Measurements from ENCODE around the gene SPIN1. TPM values are rescaled to one million over a fixed set of nuclear protein-coding genes. Genes with fewer than 3 reads are reported as not detected.
"Not testable (repeated sequence)": the region's sequence is repeated elsewhere in the genome, so short reads cannot be mapped to it uniquely, and the experiment has no call there.

Gene SPIN1
- polyA plus RNA-seq: 83.0 TPM
- long read RNA-seq, donor 1, full-length matches to known transcripts: 5 of 5 reads
- long read RNA-seq, donor 1, partial matches to known transcripts: 0 of 5 reads
- long read RNA-seq, donor 1, other reads (novel, unspliced or antisense): 0 of 5 reads
- long read RNA-seq, donor 2, full-length matches to known transcripts: 24 of 37 reads
- long read RNA-seq, donor 2, partial matches to known transcripts: 13 of 37 reads
- long read RNA-seq, donor 2, other reads (novel, unspliced or antisense): 0 of 37 reads
- long read RNA-seq, donor 3: 0 reads
- long read RNA-seq, donor 4, full-length matches to known transcripts: 1 of 1 reads
- long read RNA-seq, donor 4, partial matches to known transcripts: 0 of 1 reads
- long read RNA-seq, donor 4, other reads (novel, unspliced or antisense): 0 of 1 reads
- long read RNA-seq, donor 5, full-length matches to known transcripts: 15 of 15 reads
- long read RNA-seq, donor 5, partial matches to known transcripts: 0 of 15 reads
- long read RNA-seq, donor 5, other reads (novel, unspliced or antisense): 0 of 15 reads
- long read RNA-seq, donor 6, full-length matches to known transcripts: 16 of 35 reads
- long read RNA-seq, donor 6, partial matches to known transcripts: 19 of 35 reads
- long read RNA-seq, donor 6, other reads (novel, unspliced or antisense): 0 of 35 reads
- long read RNA-seq, donor 7, full-length matches to known transcripts: 5 of 10 reads
- long read RNA-seq, donor 7, partial matches to known transcripts: 5 of 10 reads
- long read RNA-seq, donor 7, other reads (novel, unspliced or antisense): 0 of 10 reads
- long read RNA-seq, donor 8, full-length matches to known transcripts: 23 of 31 reads
- long read RNA-seq, donor 8, partial matches to known transcripts: 8 of 31 reads
- long read RNA-seq, donor 8, other reads (novel, unspliced or antisense): 0 of 31 reads
- long read RNA-seq, donor 9, full-length matches to known transcripts: 11 of 11 reads
- long read RNA-seq, donor 9, partial matches to known transcripts: 0 of 11 reads
- long read RNA-seq, donor 9, other reads (novel, unspliced or antisense): 0 of 11 reads
- long read RNA-seq, donor 10, full-length matches to known transcripts: 7 of 12 reads
- long read RNA-seq, donor 10, partial matches to known transcripts: 0 of 12 reads
- long read RNA-seq, donor 10, other reads (novel, unspliced or antisense): 5 of 12 reads
- long read RNA-seq, donor 11, full-length matches to known transcripts: 8 of 45 reads
- long read RNA-seq, donor 11, partial matches to known transcripts: 37 of 45 reads
- long read RNA-seq, donor 11, other reads (novel, unspliced or antisense): 0 of 45 reads

GRCh38 chr9:88388203-88388885 lies at the start of gene SPIN1:
TSS of gene SPIN1 (plus strand) at chr9:88388444. CDS start at chr9:88426540, 38,096 bp downstream.
- peak within 1 kb of the TSS; percentile 85 for H3K4me3 ChIP-seq (ENCODE audit: low read length)
- no CpG with 5 or more reads among the region's 106 CpGs for WGBS (ENCODE audit: insufficient coverage, low lambda C conversion rate)
- DNase-seq: peak; percentile 79 to 93

GRCh38 chr9:88339317-88339716 lies 48.9 kb upstream of the SPIN1 start:
- no peak for DNase-seq
- Histone ChIP-seq H3K4me1 (ENCODE audit: control insufficient read depth, insufficient read depth, low read length) (peaks cover 4% of the 10 kb centered on the region), H3K4me3 (ENCODE audit: low read length) (no peak overlapping the region), H3K27me3 (ENCODE audit: control insufficient read depth, insufficient read depth, low read length) (no peaks in the 10 kb centered on the region), H3K36me3 (ENCODE audit: control insufficient read depth, insufficient read depth, low read length) (no peaks in the 10 kb centered on the region), H3K27ac (ENCODE audit: low read length) (no peak overlapping the region), H3K9me3 (ENCODE audit: control insufficient read depth, low read depth, low read length) (no peaks in the 10 kb centered on the region)
- WGBS (ENCODE audit: insufficient coverage, low lambda C conversion rate): no CpG with 5 or more reads among the region's 4 CpGs

More at GRCh38 chr9:88388203-88388885, at the start of gene SPIN1:
- Histone ChIP-seq H3K27ac (ENCODE audit: low read length) (peak within 1 kb of the TSS; percentile 99), H3K27me3 (ENCODE audit: control insufficient read depth, insufficient read depth, low read length) (no peaks in the 10 kb centered on the region), H3K36me3 (ENCODE audit: control insufficient read depth, insufficient read depth, low read length) (peaks cover 8% of the 10 kb centered on the region), H3K9me3 (ENCODE audit: control insufficient read depth, low read depth, low read length) (no peaks in the 10 kb centered on the region), H3K4me1 (ENCODE audit: control insufficient read depth, insufficient read depth, low read length) (peaks cover 7% of the 10 kb centered on the region)

GRCh38 chr9:88342246-88342645 lies 46.0 kb upstream of the SPIN1 start:
- Histone ChIP-seq H3K36me3 (ENCODE audit: control insufficient read depth, insufficient read depth, low read length) (no peaks in the 10 kb centered on the region), H3K9me3 (ENCODE audit: control insufficient read depth, low read depth, low read length) (no peaks in the 10 kb centered on the region), H3K4me3 (ENCODE audit: low read length) (no peak overlapping the region), H3K4me1 (ENCODE audit: control insufficient read depth, insufficient read depth, low read length) (peaks cover 13% of the 10 kb centered on the region), H3K27ac (ENCODE audit: low read length) (no peak overlapping the region), H3K27me3 (ENCODE audit: control insufficient read depth, insufficient read depth, low read length) (no peaks in the 10 kb centered on the region)
- no peak for DNase-seq
- no CpG with 5 or more reads among the region's 2 CpGs for WGBS (ENCODE audit: insufficient coverage, low lambda C conversion rate)

- Histone ChIP-seq H3K36me3 (ENCODE audit: control insufficient read depth, insufficient read depth, low read length) (no peaks in the 10 kb centered on the region), H3K4me1 (ENCODE audit: control insufficient read depth, insufficient read depth, low read length) (peaks cover 13% of the 10 kb centered on the region), H3K27ac (ENCODE audit: low read length) (no peak overlapping the region), H3K9me3 (ENCODE audit: control insufficient read depth, low read depth, low read length) (no peaks in the 10 kb centered on the region), H3K4me3 (ENCODE audit: low read length) (no peak overlapping the region), H3K27me3 (ENCODE audit: control insufficient read depth, insufficient read depth, low read length) (no peaks in the 10 kb centered on the region)
- DNase-seq: no peak
- WGBS (ENCODE audit: insufficient coverage, low lambda C conversion rate): no CpG with 5 or more reads among the region's 7 CpGs
These were observed 44.2 kb upstream of the SPIN1 start for GRCh38 chr9:88344013-88344412.

- H3K27me3 ChIP-seq (ENCODE audit: control insufficient read depth, insufficient read depth, low read length); DNase-seq; H3K27ac ChIP-seq (ENCODE audit: low read length); H3K4me1 ChIP-seq (ENCODE audit: control insufficient read depth, insufficient read depth, low read length); H3K36me3 ChIP-seq (ENCODE audit: control insufficient read depth, insufficient read depth, low read length); H3K9me3 ChIP-seq (ENCODE audit: control insufficient read depth, low read depth, low read length); H3K4me3 ChIP-seq (ENCODE audit: low read length): not testable (repeated sequence)
- no CpG with 5 or more reads among the region's 5 CpGs for WGBS (ENCODE audit: insufficient coverage, low lambda C conversion rate)
These were observed 37.9 kb upstream of the SPIN1 start for GRCh38 chr9:88350354-88350753.

- Histone ChIP-seq H3K4me3 (ENCODE audit: low read length) (no peak overlapping the region), H3K36me3 (ENCODE audit: control insufficient read depth, insufficient read depth, low read length) (no peaks in the 10 kb centered on the region), H3K9me3 (ENCODE audit: control insufficient read depth, low read depth, low read length) (peaks cover 8% of the 10 kb centered on the region), H3K4me1 (ENCODE audit: control insufficient read depth, insufficient read depth, low read length) (no peaks in the 10 kb centered on the region), H3K27me3 (ENCODE audit: control insufficient read depth, insufficient read depth, low read length) (no peaks in the 10 kb centered on the region), H3K27ac (ENCODE audit: low read length) (no peak overlapping the region)
- no CpG with 5 or more reads among the region's 2 CpGs for WGBS (ENCODE audit: insufficient coverage, low lambda C conversion rate)
- no peak for DNase-seq
These were observed 33.1 kb upstream of the SPIN1 start for GRCh38 chr9:88355166-88355565.

GRCh38 chr9:88357250-88357649 lies 31.0 kb upstream of the SPIN1 start:
- H3K4me3 ChIP-seq (ENCODE audit: low read length); DNase-seq; H3K27ac ChIP-seq (ENCODE audit: low read length); H3K9me3 ChIP-seq (ENCODE audit: control insufficient read depth, low read depth, low read length); H3K36me3 ChIP-seq (ENCODE audit: control insufficient read depth, insufficient read depth, low read length); H3K27me3 ChIP-seq (ENCODE audit: control insufficient read depth, insufficient read depth, low read length); H3K4me1 ChIP-seq (ENCODE audit: control insufficient read depth, insufficient read depth, low read length): not testable (repeated sequence)

GRCh38 chr9:88358723-88359122 lies 29.5 kb upstream of the SPIN1 start:
- Histone ChIP-seq H3K27me3 (ENCODE audit: control insufficient read depth, insufficient read depth, low read length) (no peaks in the 10 kb centered on the region), H3K4me1 (ENCODE audit: control insufficient read depth, insufficient read depth, low read length) (no peaks in the 10 kb centered on the region), H3K27ac (ENCODE audit: low read length) (no peak overlapping the region), H3K9me3 (ENCODE audit: control insufficient read depth, low read depth, low read length) (peaks cover 8% of the 10 kb centered on the region), H3K4me3 (ENCODE audit: low read length) (no peak overlapping the region), H3K36me3 (ENCODE audit: control insufficient read depth, insufficient read depth, low read length) (no peaks in the 10 kb centered on the region)
- no peak for DNase-seq
- 100% methylated on average over 1 of the region's 4 CpGs for WGBS (ENCODE audit: insufficient coverage, low lambda C conversion rate)

- Histone ChIP-seq H3K9me3 (ENCODE audit: control insufficient read depth, low read depth, low read length) (peaks cover 5% of the 10 kb centered on the region), H3K27me3 (ENCODE audit: control insufficient read depth, insufficient read depth, low read length) (no peaks in the 10 kb centered on the region), H3K4me1 (ENCODE audit: control insufficient read depth, insufficient read depth, low read length) (no peaks in the 10 kb centered on the region), H3K27ac (ENCODE audit: low read length) (no peak overlapping the region), H3K36me3 (ENCODE audit: control insufficient read depth, insufficient read depth, low read length) (no peaks in the 10 kb centered on the region), H3K4me3 (ENCODE audit: low read length) (no peak overlapping the region)
- no CpG with 5 or more reads among the region's 3 CpGs for WGBS (ENCODE audit: insufficient coverage, low lambda C conversion rate)
- DNase-seq: no peak
These were observed 28.3 kb upstream of the SPIN1 start for GRCh38 chr9:88359974-88360373.
